Measurements from ENCODE around the gene CATSPER2.
"Not testable (repeated sequence)": the region's sequence is repeated elsewhere in the genome, so short reads cannot be mapped to it uniquely, and the experiment has no call there.

CATSPER2 gene

GRCh38 chr15:43648649-43649429, at the start of gene CATSPER2:
Gene CATSPER2, minus strand, starts transcription at chr15:43648844. Its CDS starts 783 bp downstream, at chr15:43648061.
- DNase-seq, result no peak

- DNase-seq, result not testable (repeated sequence)
Observed at GRCh38 chr15:43693148-43694022, 44.7 kb upstream of the CATSPER2 start, which contains the start of gene CKMT1A. Gene CKMT1A, plus strand, starts transcription at chr15:43693859. Its CDS starts 192 bp downstream, at chr15:43694051.

- not testable (repeated sequence) for DNase-seq
Observed at GRCh38 chr15:43692679-43693078, 44.0 kb upstream of the CATSPER2 start.

GRCh38 chr15:43689604-43690301, 41.1 kb upstream of the CATSPER2 start:
- DNase-seq, result not testable (repeated sequence)

- DNase-seq, result not testable (repeated sequence)
Observed at GRCh38 chr15:43674175-43674574, 25.5 kb upstream of the CATSPER2 start.

GRCh38 chr15:43666177-43666576, 17.5 kb upstream of the CATSPER2 start:
- DNase-seq, result not testable (repeated sequence)

GRCh38 chr15:43663333-43663732, 14.7 kb upstream of the CATSPER2 start:
- DNase-seq, result not testable (repeated sequence)

GRCh38 chr15:43662293-43662692, 13.6 kb upstream of the CATSPER2 start:
- not testable (repeated sequence) for DNase-seq

GRCh38 chr15:43659727-43660126, 11.1 kb upstream of the CATSPER2 start:
- DNase-seq, result not testable (repeated sequence)

- not testable (repeated sequence) for DNase-seq
Observed at GRCh38 chr15:43649430-43649926, 834 bp upstream of the CATSPER2 start.

- DNase-seq, result not testable (repeated sequence)
Observed at GRCh38 chr15:43638464-43639204, 10.0 kb downstream of the CATSPER2 start.

GRCh38 chr15:43626937-43627336, 21.7 kb downstream of the CATSPER2 start:
- not testable (repeated sequence) for DNase-seq

GRCh38 chr15:43625106-43625505, 23.5 kb downstream of the CATSPER2 start:
- DNase-seq, result no peak

GRCh38 chr15:43622068-43622799, 26.4 kb downstream of the CATSPER2 start:
- DNase-seq, result not testable (repeated sequence)

- DNase-seq, result not testable (repeated sequence)
Observed at GRCh38 chr15:43618700-43619099, 29.9 kb downstream of the CATSPER2 start, which contains the start of gene STRC. Gene STRC, minus strand, starts transcription at chr15:43618800. Its CDS starts 78 bp downstream, at chr15:43618722.

- not testable (repeated sequence) for DNase-seq
Observed at GRCh38 chr15:43617750-43618149, 30.9 kb downstream of the CATSPER2 start.

GRCh38 chr15:43602233-43602632, 46.4 kb downstream of the CATSPER2 start:
- not testable (repeated sequence) for DNase-seq

GRCh38 chr15:43600200-43600599, 48.4 kb downstream of the CATSPER2 start:
- DNase-seq, result not testable (repeated sequence)

- DNase-seq, result not testable (repeated sequence)
Observed at GRCh38 chr15:43599131-43599530, 49.5 kb downstream of the CATSPER2 start.

GRCh38 chr15:43593328-43594190, 55.1 kb downstream of the CATSPER2 start, which contains the start of gene CKMT1B:
Gene CKMT1B, plus strand, starts transcription at chr15:43594027. Its CDS starts 192 bp downstream, at chr15:43594219.
- not testable (repeated sequence) for DNase-seq

All from inflammatory macrophage treated with lipopolysaccharide for 1 hour (primary cell).